Epithelial cell of prostate (primary cell): ENCODE data around the gene ATG10.

ENCODE experiments used
- DNase-seq: peaks from one replicate; pipeline ENCODE4 v3.0.0-alpha.2; 2011; ENCODE audit warnings: low read depth, low spot score
- H3K27ac ChIP-seq: fragments of 450-650 bp; 2 replicates; pipeline ENCODE4 v1.5.1; 2017; ENCODE audit warnings: mild to moderate bottlenecking

Gene ATG10

DNA sequence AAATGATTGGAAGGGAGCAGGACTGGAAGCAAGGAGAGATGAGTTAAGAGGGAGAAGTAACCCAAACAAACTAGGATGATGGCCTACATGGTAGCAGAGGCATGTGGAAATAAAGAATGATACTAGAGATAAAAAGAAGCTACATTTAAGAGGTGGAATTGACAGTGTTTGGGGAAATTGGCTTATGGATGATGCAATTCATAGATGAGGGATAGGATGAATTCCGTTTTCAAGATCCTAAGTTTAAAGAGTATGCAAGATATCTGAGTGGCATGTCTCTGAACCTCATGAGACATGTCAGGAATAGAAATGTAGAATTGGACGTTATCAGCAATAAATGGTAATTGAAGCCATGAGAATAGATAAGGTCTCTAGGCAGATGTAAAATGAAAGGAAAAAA, 232.7 kb downstream of the ATG10 start:
- no peak overlapping the region for H3K27ac ChIP-seq
- DNase-seq: no peak

DNA sequence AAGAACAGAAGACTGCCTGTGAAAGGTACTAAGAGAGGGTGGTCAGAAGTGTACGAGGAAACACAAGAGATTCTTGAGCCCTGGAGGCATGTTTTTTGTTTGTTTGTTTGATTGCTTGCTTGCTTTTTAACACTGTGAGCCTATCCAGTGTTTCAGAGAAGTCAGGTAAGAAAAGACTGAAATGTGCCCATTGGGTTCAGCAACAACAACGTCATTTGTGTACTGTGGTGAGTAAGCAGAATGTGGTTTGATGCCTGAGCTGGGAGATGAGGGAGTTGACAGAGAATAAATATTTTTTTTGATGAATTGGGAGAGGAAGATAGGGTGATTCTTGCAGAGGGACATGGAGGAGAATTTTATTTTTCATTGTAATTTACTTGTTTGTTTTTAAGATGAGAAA, 233.2 kb downstream of the ATG10 start:
- H3K27ac ChIP-seq: no peak overlapping the region
- no peak for DNase-seq

DNA sequence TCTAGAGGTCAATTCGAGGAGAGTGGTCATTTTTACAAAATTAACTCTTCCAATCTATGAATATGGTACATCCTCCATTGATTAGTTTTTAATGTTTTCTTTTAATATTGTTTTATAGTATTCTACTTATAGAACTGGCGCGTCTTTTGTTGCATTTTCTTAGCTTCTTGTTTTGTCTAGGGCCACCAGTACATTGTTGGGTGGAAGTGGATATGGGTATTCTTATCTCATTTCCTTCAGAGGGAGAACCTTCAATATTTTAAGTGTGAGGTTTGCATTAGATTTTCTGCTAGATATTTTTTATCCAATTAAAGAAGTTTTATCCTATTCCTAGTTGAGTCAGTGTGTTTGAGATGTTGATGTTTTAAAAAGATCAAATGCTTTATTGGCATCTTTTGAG, 236.5 kb downstream of the ATG10 start:
- no peak for DNase-seq
- no peak overlapping the region for H3K27ac ChIP-seq

DNA sequence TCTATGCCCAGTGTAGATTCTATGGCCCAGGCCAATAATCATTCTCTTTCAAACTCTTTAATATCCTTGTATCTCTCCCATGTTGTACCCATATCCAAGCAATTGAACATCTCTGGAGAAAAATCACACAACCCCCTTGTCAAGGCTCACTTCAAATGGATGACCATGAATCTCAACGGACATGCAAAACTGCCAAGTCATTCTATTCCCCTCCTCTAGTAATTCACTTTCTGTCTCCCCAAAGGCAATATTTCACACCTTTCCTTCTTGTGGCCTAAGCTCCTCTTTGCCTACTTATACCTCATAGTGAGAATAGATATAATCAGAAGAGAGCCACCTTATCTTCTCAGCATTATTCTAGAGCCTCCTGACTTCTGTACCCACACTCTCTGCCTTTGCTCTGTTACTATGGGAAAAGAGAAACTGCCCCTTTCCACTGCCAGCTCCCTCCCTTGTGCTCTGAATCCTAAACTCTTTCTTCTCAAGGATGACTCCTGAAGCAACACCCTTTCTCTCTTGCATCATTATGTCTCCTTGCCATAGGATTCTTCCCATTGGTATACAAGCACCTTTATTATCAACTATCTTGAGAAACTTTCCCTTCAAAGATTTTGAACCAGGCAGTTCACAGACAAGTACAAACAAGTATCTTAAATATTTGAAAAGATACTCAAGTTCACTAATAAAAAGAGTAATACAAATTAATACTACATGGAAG, 240.2 kb downstream of the ATG10 start:
- H3K27ac ChIP-seq: peak overlapping the region; percentile 29
- no peak for DNase-seq

DNA sequence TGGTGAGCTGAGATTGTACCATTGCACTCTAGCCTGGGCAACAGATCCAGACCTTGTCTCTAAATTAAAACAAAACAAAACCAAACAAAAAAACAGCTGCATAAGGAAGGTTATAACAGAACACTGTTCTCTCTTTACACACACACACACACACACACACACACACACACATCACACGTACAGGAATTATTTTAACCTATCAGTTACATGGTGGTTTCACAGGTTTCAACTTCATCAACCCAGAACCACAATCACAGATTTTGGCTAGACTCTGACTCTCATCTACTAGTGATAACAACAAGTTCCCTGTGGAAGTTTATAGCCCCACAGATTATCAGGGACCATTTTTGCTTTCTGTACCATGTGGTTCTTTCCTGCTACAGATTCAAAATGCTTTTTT, 246.1 kb downstream of the ATG10 start:
- H3K27ac ChIP-seq: no peak overlapping the region
- DNase-seq: no peak

DNA sequence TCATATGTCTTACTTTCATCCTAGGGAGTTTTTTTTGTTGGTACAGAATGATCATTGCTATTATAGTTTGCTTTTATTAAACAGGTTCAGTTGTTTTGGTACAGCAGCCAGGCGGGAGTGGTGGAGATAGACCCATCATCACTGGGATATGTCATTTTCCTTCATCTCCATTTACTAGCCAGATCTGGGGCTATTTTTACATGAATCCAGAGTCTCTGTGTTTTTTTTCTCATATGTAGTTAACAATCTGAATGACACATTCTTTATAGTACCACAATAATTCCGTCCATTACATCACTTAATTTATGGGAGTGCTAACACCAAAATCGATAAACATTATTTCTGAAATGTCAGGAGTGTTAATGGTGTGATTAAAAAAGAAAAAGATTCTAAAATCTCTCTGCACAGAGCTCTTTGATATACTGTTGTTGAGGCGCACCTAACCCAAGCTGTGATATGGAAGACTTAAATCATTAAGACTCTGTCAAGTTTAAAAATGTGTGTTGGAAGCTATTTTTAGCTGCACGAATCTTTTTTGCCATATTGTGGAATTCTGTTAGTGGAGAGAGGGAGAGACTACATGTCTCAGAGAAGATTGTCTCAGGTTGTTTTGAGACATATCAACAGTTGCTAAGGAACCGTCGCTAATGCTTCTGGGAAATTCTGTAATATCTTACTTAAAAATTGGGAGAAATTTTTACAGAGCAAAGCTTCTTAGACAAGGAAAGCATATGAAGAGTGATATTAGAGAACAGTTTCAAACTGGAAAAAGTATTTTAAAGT, 246.7 kb downstream of the ATG10 start:
- no peak for DNase-seq
- no peak overlapping the region for H3K27ac ChIP-seq

DNA sequence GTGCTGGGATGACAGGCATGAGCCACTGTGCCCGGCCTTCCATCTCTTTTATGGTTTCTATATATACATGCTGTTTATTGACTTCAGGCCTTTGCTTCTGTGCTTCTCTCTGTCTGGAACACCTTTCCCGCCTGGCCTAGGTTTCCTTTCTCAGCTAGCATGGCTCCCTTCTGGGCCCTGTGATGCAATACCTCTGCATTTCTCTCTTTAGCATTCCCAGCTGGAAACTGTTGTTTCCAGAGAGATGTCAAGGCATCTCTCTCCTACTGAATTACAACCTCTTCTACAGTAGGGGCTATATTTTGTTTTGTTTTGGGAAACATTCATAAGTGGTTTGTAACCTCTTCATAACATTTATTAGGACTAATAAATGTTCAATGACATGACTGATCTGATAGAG, 249.2 kb downstream of the ATG10 start:
- DNase-seq: no peak
- no peak overlapping the region for H3K27ac ChIP-seq

DNA sequence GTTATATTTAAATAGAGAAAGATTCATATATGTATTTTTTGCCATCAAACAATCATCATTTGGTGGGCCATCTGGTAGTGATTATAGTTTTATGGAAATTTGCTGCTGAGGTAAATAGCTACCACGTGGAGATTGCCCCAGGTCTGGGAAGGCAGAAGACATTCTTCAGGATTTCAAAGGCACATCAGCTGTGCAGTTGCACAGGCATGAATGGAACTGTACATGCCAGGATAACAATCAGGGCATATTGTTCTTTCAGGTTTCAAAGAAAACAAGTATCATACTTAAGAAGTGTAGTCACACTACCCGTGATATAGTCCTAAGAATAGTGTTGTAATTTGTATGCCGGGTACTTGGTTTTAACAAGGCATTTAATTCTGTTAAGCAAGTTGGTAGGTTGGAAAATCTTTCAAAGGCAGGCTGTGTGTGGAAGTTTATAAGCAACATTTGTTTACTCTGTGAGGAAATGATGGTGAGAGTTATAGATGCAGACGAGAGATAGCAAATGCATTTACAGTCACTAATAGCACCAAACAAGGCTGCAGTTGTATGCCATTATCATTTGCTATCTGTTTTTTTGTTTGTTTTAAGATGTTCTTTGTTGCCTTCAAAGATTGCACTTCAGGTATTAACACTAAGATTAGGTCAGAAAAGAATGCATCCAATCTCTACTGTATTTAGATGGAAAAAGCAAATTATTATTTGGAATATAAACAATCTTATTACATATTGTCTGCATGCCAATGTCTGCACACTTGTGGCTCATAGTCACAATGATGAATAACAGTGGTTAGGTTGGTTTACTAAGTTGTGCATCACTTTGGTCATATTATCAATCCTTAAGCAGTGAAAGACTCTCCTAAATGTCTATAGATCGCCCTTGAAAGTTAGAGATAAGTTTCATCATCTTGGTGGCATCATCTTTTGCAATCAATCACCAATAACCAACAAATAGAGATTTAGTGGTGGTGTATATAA, 251.1 kb downstream of the ATG10 start:
- peak overlapping the region; percentile 31 for H3K27ac ChIP-seq
- peak; percentile 62 for DNase-seq

DNA sequence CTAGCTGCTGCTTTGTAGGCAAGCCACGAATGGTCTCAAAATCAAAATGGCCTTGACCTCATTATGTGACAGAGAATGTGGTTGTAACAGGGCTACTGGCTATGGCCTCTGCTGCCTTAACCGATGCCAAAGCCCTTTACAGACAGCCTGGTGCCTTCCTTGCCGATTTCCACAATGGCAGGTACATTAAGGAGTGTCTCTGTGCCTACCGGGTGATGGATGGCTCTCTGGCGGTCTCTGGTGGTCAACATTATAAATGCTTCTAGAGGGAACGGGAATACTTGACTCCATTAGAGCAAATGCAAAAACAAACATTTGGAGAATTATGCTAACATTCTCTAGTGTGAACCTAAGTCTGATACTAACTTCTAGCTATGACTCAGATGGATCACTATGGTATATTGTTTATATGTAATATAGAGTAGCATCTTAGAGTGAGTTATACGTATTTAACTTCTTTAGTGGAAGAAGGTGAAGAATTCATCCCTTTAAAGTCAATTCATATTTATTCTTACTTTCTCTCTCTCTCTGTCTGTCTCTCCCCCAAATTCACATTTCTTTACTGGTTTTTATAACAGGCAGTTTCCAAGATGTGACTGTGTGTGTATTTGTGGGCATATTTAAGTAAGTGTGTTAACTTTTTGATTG, 253.8 kb downstream of the ATG10 start:
- no peak overlapping the region for H3K27ac ChIP-seq
- no peak for DNase-seq

DNA sequence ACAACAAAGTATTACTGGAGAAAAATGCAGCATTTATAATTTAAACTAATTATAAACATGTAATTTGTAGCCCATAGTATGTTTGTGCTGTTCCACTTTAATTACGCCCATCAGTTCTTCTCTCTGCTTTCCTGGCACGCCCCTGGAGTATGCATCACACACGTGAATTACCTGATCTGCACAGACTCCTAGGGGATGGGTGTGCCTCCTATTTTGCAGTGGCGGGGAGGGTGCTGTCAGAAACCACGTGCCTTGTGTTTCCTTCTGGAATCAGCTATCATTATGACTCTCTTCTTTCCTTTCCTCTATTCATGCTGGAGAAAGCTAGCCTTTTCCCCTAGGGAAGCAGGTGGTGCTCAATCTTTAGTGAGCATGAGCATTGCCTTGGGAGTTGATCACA, 263.1 kb downstream of the ATG10 start:
- H3K27ac ChIP-seq: no peak overlapping the region
- DNase-seq: no peak

DNA sequence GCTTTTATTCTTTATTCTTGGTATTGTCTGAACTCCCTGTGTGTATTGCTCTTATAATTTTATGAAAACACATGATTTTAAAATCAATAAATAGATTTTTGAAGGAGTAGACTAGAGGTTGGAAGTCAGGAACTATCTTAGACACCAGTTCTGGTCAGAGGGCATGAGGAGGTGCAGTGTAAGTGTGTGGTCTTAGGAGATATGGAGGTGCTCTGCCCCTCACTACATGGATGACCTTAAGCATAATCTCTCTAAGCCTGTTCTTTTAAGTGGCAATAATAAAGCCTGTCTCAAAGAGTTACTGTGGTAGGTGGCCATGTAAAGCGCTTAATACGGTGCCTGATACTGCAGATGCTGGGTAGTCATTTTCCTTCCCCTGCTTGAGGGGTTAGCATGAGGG, 272.3 kb downstream of the ATG10 start:
- DNase-seq: no peak
- no peak overlapping the region for H3K27ac ChIP-seq

DNA sequence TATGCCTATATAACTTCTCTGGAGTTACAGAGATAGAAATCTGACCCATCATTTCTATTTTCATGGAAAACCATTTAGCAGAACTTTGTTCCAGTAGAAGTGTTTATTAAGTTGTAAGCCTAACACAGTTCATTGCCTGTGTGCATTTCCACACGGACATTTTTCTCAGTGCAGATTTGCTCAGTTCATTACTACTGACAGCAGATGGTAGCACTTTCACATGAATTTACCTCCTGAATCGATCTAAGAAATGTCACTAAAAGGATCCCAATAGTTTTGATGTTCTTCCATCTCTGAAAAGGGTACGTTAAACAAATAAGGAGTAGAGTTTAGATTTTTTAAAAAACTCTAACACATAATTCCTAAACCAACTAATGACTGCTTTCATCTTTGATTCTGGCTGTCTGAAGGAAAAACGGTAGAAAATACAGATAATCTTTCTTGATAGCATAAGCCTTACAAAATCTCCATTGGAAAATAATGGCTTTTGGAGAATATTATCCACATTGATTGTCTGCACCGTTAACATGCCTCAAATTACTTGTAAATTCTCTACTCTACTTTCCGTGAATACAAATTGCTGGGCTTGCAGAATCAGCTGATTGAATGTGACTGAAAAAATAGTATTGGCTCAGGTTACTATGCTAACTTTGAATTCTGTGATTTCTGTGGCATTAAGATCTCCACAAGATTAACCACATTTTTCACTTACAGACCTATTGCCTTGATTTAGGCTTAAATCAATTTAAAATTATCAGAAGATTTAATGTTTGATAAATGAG, 273.2 kb downstream of the ATG10 start:
- no peak overlapping the region for H3K27ac ChIP-seq
- DNase-seq: no peak

DNA sequence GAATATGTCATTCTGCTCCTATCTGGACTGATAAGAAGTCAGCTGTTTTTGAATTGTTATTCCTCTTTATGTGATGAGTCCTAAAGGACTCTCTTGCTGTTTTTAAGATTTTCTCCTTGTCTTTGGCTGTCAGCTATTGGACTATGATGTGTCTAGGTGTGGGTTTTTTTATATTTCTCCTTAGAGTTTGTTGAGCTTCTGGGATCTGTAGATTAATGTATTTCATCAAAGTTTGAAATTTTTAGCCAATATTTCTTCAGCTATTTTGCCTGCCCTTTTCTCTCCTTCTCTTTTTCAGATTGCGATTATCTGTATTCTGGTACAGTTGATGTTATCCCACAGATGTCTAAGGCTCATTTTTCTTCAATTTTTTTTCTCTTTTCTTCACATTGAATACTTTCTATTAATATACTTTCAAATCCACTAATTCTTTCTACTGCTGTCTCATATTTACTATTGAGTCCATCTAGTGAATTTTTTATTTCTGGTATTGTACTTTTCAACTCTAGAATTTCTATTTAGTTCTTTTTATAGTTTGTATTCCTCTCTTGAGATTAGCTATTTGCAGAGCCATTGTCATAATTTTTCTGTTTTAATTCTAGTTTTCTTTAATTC, 275.2 kb downstream of the ATG10 start:
- DNase-seq: no peak

DNA sequence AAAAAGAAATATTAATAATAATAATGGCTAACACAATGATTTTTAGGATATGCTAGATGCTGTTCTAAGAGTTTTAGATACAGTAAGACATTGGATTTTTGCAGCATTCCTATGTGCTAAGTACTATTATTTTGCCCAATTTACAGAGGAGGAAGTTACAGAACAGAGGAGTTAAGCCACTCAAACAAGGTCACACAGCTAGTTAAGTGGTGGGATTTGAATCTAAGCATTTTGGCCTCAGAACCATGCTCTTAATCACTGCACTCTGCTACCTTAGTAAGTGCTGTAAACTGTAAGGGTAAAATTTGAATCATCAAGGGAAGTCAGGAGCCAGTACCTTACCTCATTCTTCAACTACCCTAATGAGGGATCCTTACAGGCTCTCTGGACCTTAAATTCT, 280.9 kb downstream of the ATG10 start:
- no peak for DNase-seq
- H3K27ac ChIP-seq: no peak overlapping the region

More for the DNA sequence above, 275.2 kb downstream of the ATG10 start:
- H3K27ac ChIP-seq: no peak overlapping the region

DNA sequence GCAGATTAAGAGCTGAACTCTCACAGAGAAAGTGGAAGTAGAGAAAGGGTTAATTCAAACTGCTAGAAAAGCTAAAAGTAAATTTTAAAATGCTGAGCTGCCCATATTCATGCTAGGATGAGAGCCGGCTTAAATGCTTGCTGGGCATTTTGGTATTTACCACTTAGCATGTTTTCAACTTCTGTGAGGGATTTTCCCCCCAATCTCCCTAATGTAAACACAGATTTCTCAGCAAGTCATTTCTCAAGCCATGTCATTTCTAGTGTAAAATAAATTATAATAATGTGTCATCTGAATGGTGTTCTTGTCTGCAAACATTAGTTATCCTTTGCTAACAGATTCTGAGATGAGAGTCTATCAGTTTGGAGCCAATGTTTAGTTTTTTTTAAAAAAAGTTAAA, 284.0 kb downstream of the ATG10 start:
- H3K27ac ChIP-seq: no peak overlapping the region
- no peak for DNase-seq

DNA sequence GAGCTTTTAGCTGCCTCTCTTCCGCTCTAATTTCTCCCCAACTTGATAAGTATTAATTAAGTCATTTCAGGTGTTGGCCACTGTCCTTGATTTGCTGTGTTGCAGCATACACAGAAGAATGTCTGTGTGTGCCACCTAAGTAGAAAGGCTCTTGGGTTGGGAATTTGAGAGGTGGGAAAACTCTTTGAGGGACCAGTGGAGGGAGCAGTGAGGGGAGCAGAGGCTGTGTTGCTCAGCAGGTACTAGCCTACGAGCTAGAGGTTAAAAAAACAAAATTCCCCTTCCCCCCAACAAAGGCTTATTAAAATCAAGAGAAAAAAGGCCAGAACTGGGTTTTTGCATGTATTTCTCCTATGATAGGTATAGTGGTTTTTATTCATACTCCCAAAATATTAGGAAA, 285.4 kb downstream of the ATG10 start:
- H3K27ac ChIP-seq: no peak overlapping the region
- DNase-seq: no peak

DNA sequence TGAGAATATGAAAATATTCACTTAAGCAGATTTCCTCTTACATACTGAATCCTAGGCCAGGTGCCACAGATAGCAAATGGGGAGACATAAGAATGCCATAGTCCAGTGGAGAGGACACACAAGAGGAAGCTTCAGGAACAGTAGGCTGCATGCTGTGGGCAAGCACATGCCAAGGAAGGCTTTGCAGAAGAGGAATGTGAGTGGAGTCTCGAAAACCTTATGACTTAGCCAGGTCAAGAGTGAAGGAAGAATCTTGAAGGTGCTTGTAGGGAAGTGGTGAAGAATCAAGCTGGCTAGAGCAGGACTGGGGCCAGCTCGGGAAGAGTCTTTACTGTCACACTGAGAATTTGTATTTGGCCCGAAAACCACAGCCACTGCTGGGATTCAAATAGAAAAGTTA, 285.9 kb downstream of the ATG10 start:
- DNase-seq: no peak
- no peak overlapping the region for H3K27ac ChIP-seq

DNA sequence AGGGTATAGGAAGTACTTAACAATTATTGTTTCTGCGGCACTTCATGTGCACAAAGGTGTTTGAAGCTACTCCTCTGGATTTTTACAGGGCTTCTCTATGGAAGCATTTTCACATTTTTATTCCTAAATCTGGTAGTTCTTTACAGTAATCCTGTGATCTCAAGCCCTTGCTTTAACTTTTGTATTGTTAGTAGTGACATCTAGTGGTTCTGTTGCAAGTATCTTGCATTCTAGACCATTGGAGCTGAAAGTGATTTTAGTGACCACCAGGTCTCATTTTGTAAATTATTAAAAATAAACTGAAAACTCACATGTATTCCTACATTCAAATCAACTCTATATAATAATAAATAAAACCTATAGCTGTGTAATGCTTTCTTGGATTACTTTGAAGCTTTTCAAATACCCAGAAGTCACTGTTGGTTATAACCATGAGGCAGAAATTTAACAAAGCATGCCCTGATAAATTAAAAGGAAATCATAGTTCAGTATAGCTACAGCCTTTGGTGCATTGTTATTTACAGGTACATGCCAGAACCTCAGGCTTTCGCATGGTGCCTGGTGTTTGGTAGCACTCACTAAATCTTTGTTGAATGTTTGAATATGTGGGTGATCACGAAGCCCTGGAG, 287.5 kb downstream of the ATG10 start:
- H3K27ac ChIP-seq: no peak overlapping the region

DNA sequence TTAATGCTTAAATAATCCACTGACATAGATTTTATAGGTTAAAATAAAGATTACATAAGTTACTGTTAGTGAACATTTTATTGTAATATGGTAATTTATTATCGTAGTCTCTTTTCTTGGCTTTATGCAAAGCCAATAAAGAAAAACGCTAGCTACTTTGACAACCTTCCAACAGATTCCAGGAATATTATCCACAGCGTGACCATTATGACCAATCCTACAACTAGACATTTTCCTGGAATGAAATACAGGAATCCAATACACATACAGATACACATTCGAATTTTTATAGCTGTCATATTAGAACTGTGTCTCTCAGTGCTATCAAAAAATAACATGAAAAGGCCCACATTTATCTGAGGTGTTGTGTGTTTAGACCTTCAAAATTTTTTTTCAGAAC, 293.2 kb downstream of the ATG10 start:
- DNase-seq: no peak
- H3K27ac ChIP-seq: no peak overlapping the region

More for the DNA sequence above, 287.5 kb downstream of the ATG10 start:
- DNase-seq: no peak
